HepG2 (cell line): Measurements from ENCODE around the gene RNF10. TPM values are rescaled to one million over a fixed set of nuclear protein-coding genes. Genes with fewer than 3 reads are reported as not detected.

Experiments
- CHD4 ChIP-seq: fragments of 200-600 bp; sonication (generic); IDR thresholded peaks from 2 replicates; pipeline ENCODE4 v1.7.0; 2017; ENCODE audit warnings: mild to moderate bottlenecking, low read length, borderline replicate concordance
- FOXK1 ChIP-seq: sonication (generic); formaldehyde crosslinking; IDR thresholded peaks from 2 replicates; pipeline ENCODE4 v1.4.0; 2020; ENCODE audit warnings: low read depth, missing genetic modification reagents, borderline replicate concordance
- GMEB1 ChIP-seq: sonication (generic); formaldehyde crosslinking; IDR thresholded peaks from 2 replicates; pipeline ENCODE4 v1.5.1; 2020; ENCODE audit warnings: missing genetic modification reagents, mild to moderate bottlenecking, borderline replicate concordance
- HNRNPLL ChIP-seq: fragments of 200-400 bp; formaldehyde crosslinking; IDR thresholded peaks from 2 replicates; pipeline ENCODE4 v1.6.1; 2017; ENCODE audit warnings: mild to moderate bottlenecking, low read depth, low read length; ENCODE audit not compliant: poor library complexity, severe bottlenecking
- MXD4 ChIP-seq: IDR thresholded peaks from 2 replicates; pipeline ENCODE4 v1.6.1; 2016; ENCODE audit warnings: mild to moderate bottlenecking, missing biosample characterization, missing genetic modification reagents
- ONECUT2 ChIP-seq: sonication (generic); formaldehyde crosslinking; IDR thresholded peaks from 2 replicates; pipeline ENCODE4 v1.4.0; 2020; ENCODE audit warnings: missing genetic modification reagents
- PHF21A ChIP-seq: sonication (generic); formaldehyde crosslinking; IDR thresholded peaks from 2 replicates; pipeline ENCODE4 v1.5.0; 2020; ENCODE audit warnings: mild to moderate bottlenecking, missing genetic modification reagents
- PITX1 ChIP-seq: sonication (generic); formaldehyde crosslinking; IDR thresholded peaks from 2 replicates; pipeline ENCODE4 v1.5.1; 2020; ENCODE audit warnings: mild to moderate bottlenecking, missing genetic modification reagents
- PLSCR1 ChIP-seq: sonication (generic); formaldehyde crosslinking; IDR thresholded peaks from 2 replicates; pipeline ENCODE4 v1.5.0; 2020; ENCODE audit warnings: missing genetic modification reagents, mild to moderate bottlenecking, borderline replicate concordance
- RAD51 ChIP-seq: fragments of 450-650 bp; IDR thresholded peaks from 2 replicates; pipeline ENCODE4 v1.6.1; 2016; ENCODE audit warnings: borderline replicate concordance
- RCOR2 ChIP-seq: IDR thresholded peaks from 2 replicates; pipeline ENCODE4 v1.6.1; 2016; ENCODE audit warnings: missing biosample characterization, missing genetic modification reagents
- RXRB ChIP-seq: IDR thresholded peaks from 2 replicates; pipeline ENCODE4 v1.6.1; 2016; ENCODE audit warnings: borderline replicate concordance, missing genetic modification reagents, missing compliant biosample characterization
- TBP ChIP-seq: sonication (generic); formaldehyde crosslinking; IDR thresholded peaks from 2 replicates; pipeline ENCODE4 v1.5.0; 2020; ENCODE audit warnings: missing genetic modification reagents
- WIZ ChIP-seq: sonication (generic); formaldehyde crosslinking; IDR thresholded peaks from 2 replicates; pipeline ENCODE4 v1.5.1; 2020; ENCODE audit warnings: mild to moderate bottlenecking, missing genetic modification reagents
- ZFP36L1 ChIP-seq: sonication (generic); formaldehyde crosslinking; IDR thresholded peaks from 2 replicates; pipeline ENCODE4 v1.8.0; 2022; ENCODE audit warnings: mild to moderate bottlenecking, missing genetic modification reagents, moderate library complexity
- ZNF24 ChIP-seq: fragments of 450-650 bp; IDR thresholded peaks from 2 replicates; pipeline ENCODE4 v1.6.1; 2017; ENCODE audit warnings: antibody characterized with exemption, mild to moderate bottlenecking
- ZNF253 ChIP-seq: sonication (generic); formaldehyde crosslinking; IDR thresholded peaks from 2 replicates; pipeline ENCODE4 v1.8.0; 2022; ENCODE audit warnings: mild to moderate bottlenecking, missing genetic modification reagents, borderline replicate concordance
- ZNF260 ChIP-seq: sonication (generic); formaldehyde crosslinking; IDR thresholded peaks from 2 replicates; pipeline ENCODE4 v1.4.0; 2020; ENCODE audit warnings: missing genetic modification reagents, low read depth, mild to moderate bottlenecking, borderline replicate concordance
- ZNF34 ChIP-seq: sonication (generic); formaldehyde crosslinking; IDR thresholded peaks from 2 replicates; pipeline ENCODE4 v1.4.0; 2020; ENCODE audit warnings: mild to moderate bottlenecking, missing genetic modification reagents, borderline replicate concordance
- ZNF761 ChIP-seq: sonication (generic); formaldehyde crosslinking; conservative IDR thresholded peaks from 2 replicates; pipeline ENCODE4 v1.4.0; 2020; ENCODE audit warnings: mild to moderate bottlenecking, missing genetic modification reagents
- ZNF83 ChIP-seq: sonication (generic); formaldehyde crosslinking; IDR thresholded peaks from 2 replicates; pipeline ENCODE4 v1.4.0; 2020; ENCODE audit warnings: missing genetic modification reagents, mild to moderate bottlenecking, borderline replicate concordance
- polyA plus RNA-seq, 8 experiments: library from polyadenylated mRNA; depleted of rRNA in 3 of 8; stranded (reverse) in 7 of 8; unstranded in 1 of 8; fragments of >200 nt; fragmentation: Illumina TruSeq in 4 of 8; extraction: Trizol in 4 of 8; gene quantifications; 2 replicates each; pipeline versions ENCODE4 v1.2.1 to v1.2.3, GENCODE V29; 2011 to 2016; ENCODE audit warnings: low read depth in 4 of 8, missing spikeins in 1 of 8, mixed read lengths in 1 of 8; ENCODE audit not compliant: insufficient read depth in 1 of 8
- total RNA-seq, 5 experiments: library from RNA; depleted of rRNA; stranded (reverse); fragments of >200 nt; fragmentation: Illumina TruSeq; extraction: Trizol; gene quantifications; 2 replicates each; pipeline ENCODE4 v1.2.3, GENCODE V29; 2016; ENCODE audit warnings: low read depth in 1 of 5
- TF ChIP-seq, protein P1 (sequence below): sonication (generic); formaldehyde crosslinking; IDR thresholded peaks from 2 replicates; pipeline ENCODE4 v1.4.0; 2020; ENCODE audit warnings: mild to moderate bottlenecking, missing genetic modification reagents
- TF ChIP-seq, protein P2 (sequence below): sonication (generic); formaldehyde crosslinking; IDR thresholded peaks from 2 replicates; pipeline ENCODE4 v1.5.0; 2020; ENCODE audit warnings: mild to moderate bottlenecking, missing genetic modification reagents, moderate library complexity
- TF ChIP-seq, protein P3 (sequence below): fragments of 450-650 bp; IDR thresholded peaks from 2 replicates; pipeline ENCODE4 v1.6.1; 2016

Gene RNF10
- total and polyA plus RNA-seq, 2 of the 13 experiments (the other 11 are each of a cell fraction or from before 2014, with no cell fraction given): 62.5 to 88.0 TPM

DNA sequence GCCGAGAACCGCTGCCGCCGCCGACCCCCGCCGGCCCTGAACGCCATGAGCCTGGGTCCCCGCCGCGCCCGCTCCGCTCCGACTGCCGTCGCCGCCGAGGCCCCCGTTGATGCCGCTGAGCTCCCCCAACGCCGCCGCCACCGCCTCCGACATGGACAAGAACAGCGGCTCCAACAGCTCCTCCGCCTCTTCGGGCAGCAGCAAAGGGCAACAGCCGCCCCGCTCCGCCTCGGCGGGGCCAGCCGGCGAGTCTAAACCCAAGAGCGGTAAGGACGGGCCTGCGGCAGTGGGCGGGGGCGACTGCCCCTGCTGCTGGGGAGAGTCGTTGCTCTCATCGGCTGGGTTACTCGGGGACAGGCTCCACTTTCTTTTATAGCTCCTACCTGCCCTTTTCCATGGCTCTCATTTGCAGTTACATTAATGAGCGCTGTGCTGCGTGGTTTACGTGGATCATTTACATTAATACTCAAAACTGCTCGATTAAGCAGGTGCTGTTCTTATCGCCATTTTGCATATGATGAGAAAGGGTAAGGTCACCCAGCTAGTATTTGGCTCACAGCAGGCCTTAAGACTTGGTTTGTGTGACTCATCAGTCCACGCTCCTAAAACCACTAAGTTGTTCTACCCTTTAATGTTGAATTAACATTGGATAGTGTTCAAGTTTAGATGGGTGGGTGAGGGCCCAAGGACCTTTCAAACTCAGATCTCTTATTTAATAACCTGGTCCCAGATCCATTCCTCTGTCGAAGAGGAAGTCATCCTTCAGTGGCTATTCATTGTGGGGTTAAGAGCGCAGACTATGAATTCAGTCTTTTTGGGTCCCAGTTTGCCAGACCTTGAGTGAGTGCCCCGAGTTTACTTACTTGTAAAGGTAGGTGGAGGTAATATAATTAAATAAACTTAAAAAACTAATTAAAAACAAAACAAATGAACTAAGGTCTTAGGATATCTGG is 823 bp downstream of the RNF10 start (continued):
- TF ChIP-seq, protein P1, sequence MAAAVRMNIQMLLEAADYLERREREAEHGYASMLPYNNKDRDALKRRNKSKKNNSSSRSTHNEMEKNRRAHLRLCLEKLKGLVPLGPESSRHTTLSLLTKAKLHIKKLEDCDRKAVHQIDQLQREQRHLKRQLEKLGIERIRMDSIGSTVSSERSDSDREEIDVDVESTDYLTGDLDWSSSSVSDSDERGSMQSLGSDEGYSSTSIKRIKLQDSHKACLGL (CRISPR knock-in tag): peak; percentile 50; the same call in 1 of the 2 replicates
- no peak for TF ChIP-seq ONECUT2 (CRISPR knock-in tag)
- no peak; the same call in 1 of the 2 replicates for TF ChIP-seq ZNF253 (CRISPR knock-in tag)
- no peak for TF ChIP-seq FOXK1 (CRISPR knock-in tag)
- TF ChIP-seq TBP: no peak
- no peak for TF ChIP-seq RCOR2 (CRISPR knock-in tag)
- TF ChIP-seq ZNF34 (CRISPR knock-in tag): no peak
- TF ChIP-seq PLSCR1: no peak
- no peak for TF ChIP-seq ZFP36L1 (CRISPR knock-in tag)
- TF ChIP-seq, protein P2, sequence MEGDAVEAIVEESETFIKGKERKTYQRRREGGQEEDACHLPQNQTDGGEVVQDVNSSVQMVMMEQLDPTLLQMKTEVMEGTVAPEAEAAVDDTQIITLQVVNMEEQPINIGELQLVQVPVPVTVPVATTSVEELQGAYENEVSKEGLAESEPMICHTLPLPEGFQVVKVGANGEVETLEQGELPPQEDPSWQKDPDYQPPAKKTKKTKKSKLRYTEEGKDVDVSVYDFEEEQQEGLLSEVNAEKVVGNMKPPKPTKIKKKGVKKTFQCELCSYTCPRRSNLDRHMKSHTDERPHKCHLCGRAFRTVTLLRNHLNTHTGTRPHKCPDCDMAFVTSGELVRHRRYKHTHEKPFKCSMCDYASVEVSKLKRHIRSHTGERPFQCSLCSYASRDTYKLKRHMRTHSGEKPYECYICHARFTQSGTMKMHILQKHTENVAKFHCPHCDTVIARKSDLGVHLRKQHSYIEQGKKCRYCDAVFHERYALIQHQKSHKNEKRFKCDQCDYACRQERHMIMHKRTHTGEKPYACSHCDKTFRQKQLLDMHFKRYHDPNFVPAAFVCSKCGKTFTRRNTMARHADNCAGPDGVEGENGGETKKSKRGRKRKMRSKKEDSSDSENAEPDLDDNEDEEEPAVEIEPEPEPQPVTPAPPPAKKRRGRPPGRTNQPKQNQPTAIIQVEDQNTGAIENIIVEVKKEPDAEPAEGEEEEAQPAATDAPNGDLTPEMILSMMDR (CRISPR knock-in tag): peak; percentile 23; the same call in 1 of the 2 replicates
- TF ChIP-seq CHD4: no peak
- no peak for TF ChIP-seq ZNF24
- TF ChIP-seq, protein P3, sequence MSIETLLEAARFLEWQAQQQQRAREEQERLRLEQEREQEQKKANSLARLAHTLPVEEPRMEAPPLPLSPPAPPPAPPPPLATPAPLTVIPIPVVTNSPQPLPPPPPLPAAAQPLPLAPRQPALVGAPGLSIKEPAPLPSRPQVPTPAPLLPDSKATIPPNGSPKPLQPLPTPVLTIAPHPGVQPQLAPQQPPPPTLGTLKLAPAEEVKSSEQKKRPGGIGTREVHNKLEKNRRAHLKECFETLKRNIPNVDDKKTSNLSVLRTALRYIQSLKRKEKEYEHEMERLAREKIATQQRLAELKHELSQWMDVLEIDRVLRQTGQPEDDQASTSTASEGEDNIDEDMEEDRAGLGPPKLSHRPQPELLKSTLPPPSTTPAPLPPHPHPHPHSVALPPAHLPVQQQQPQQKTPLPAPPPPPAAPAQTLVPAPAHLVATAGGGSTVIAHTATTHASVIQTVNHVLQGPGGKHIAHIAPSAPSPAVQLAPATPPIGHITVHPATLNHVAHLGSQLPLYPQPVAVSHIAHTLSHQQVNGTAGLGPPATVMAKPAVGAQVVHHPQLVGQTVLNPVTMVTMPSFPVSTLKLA: no peak
- no peak for TF ChIP-seq ZNF761 (CRISPR knock-in tag)
- no peak for TF ChIP-seq PHF21A
- no peak for TF ChIP-seq RAD51
- TF ChIP-seq PITX1 (CRISPR knock-in tag): no peak
- TF ChIP-seq ZNF260 (CRISPR knock-in tag): no peak
- no peak for TF ChIP-seq MXD4
- no peak for TF ChIP-seq WIZ (CRISPR knock-in tag)
- 0 out of 2 replicates have a peak, but pooled peaks have one; percentile 9 for TF ChIP-seq RXRB
- TF ChIP-seq GMEB1 (CRISPR knock-in tag): no peak
- TF ChIP-seq HNRNPLL: peak; percentile 57
- no peak for TF ChIP-seq ZNF83 (CRISPR knock-in tag)
